ENCODE data around the gene C12orf60.
"Not testable (repeated sequence)": the region's sequence is repeated elsewhere in the genome, so short reads cannot be mapped to it uniquely, and the experiment has no call there.

C12orf60 gene

GRCh38 chr12:14803011-14803829, at the start of gene C12orf60, which contains the start of gene WBP11:
Gene C12orf60, plus strand, starts transcription at chr12:14803670. Its CDS starts 19,266 bp downstream, at chr12:14822936.
Gene WBP11, minus strand, starts transcription at chr12:14803478. Its CDS starts 2,095 bp downstream, at chr12:14801383.
- DNase-seq, result peak; percentile 86 to 88

GRCh38 chr12:14756334-14757143, 46.9 kb upstream of the C12orf60 start:
- peak in 1 of 2 experiments; percentile 23 for DNase-seq

- DNase-seq, result not testable (repeated sequence)
Measured at GRCh38 chr12:14759711-14760280, 43.7 kb upstream of the C12orf60 start.

- no peak for DNase-seq
Measured at GRCh38 chr12:14765398-14765797, 38.1 kb upstream of the C12orf60 start.

GRCh38 chr12:14766020-14766419, 37.5 kb upstream of the C12orf60 start:
- not testable (repeated sequence) for DNase-seq

- no peak for DNase-seq
Measured at GRCh38 chr12:14766649-14767215, 36.7 kb upstream of the C12orf60 start.

- no peak for DNase-seq
Measured at GRCh38 chr12:14767617-14768016, 35.9 kb upstream of the C12orf60 start.

- peak; percentile 67 to 70 for DNase-seq
Measured at GRCh38 chr12:14768823-14769405, 34.6 kb upstream of the C12orf60 start.

GRCh38 chr12:14769466-14769968, 34.0 kb upstream of the C12orf60 start:
- no peak for DNase-seq

GRCh38 chr12:14769969-14770495, 33.4 kb upstream of the C12orf60 start:
- peak; percentile 93 to 94 for DNase-seq

- peak; percentile 98 for DNase-seq
Measured at GRCh38 chr12:14770496-14771461, 32.7 kb upstream of the C12orf60 start.

- DNase-seq, result peak; percentile 28 to 30
Measured at GRCh38 chr12:14771651-14772137, 31.8 kb upstream of the C12orf60 start.

- DNase-seq, result no peak
Measured at GRCh38 chr12:14772946-14773345, 30.5 kb upstream of the C12orf60 start.

- DNase-seq, result no peak
Measured at GRCh38 chr12:14773685-14774073, 29.8 kb upstream of the C12orf60 start.

- DNase-seq, result peak; percentile 90 to 92
Measured at GRCh38 chr12:14774074-14774905, 29.2 kb upstream of the C12orf60 start.

GRCh38 chr12:14774906-14775635, 28.4 kb upstream of the C12orf60 start:
- peak; percentile 57 to 58 for DNase-seq

GRCh38 chr12:14775636-14775980, 27.9 kb upstream of the C12orf60 start:
- DNase-seq, result no peak

GRCh38 chr12:14776236-14776961, 27.1 kb upstream of the C12orf60 start:
- DNase-seq, result no peak

All from activated T-cell treated with anti-CD3 and anti-CD28 coated beads, Interleukin-2, amount 50 U/mL, for 48 hours (primary cell).